Body of pancreas (tissue), 4 donors: ENCODE data around the gene HPGDS. TPM values are rescaled to one million over a fixed set of nuclear protein-coding genes. Genes with fewer than 3 reads are reported as not detected.

Experiments
- ATAC-seq: fragments of 150-250 bp; one replicate; pipeline ENCODE4 v1.9.1; 2016
- DNase-seq, 4 donors: peaks; one replicate each; pipeline ENCODE4 v3.0.0-alpha.2; 2019
- H3K27ac ChIP-seq, 4 donors: fragments of 200-600 bp; sonication (generic); 1 replicate in 3 of 4; 2 replicates in 1 of 4; pipeline versions ENCODE4 v1.5.1 to v1.6.1; 2016 to 2019; ENCODE audit warnings: mild to moderate bottlenecking in 1 of 4, mixed read lengths in 1 of 4, moderate library complexity in 1 of 4
- H3K27me3 ChIP-seq, 2 donors: fragments of 200-600 bp; sonication (generic); one replicate each; pipeline ENCODE4 v1.6.0; 2016; ENCODE audit warnings: mild to moderate bottlenecking in 1 of 2
- H3K36me3 ChIP-seq, 2 donors: fragments of 200-600 bp; sonication (generic); replicated peaks in 1 of 2; 2 replicates each; pipeline ENCODE4 v1.5.1; 2016; ENCODE audit warnings: low read depth in 2 of 2; ENCODE audit not compliant: insufficient read depth in 1 of 2
- H3K4me1 ChIP-seq: fragments of 200-600 bp; sonication (generic); one replicate; pipeline ENCODE4 v1.6.0; 2016
- H3K4me3 ChIP-seq, 2 donors: fragments of 200-600 bp; sonication (generic); 1 replicate in 1 of 2; 2 replicates in 1 of 2; pipeline ENCODE4 v1.5.1; 2016 to 2019
- H3K9me3 ChIP-seq, 3 donors: fragments of 200-600 bp; sonication (generic); 1 replicate in 2 of 3; 2 replicates in 1 of 3; pipeline ENCODE4 v1.5.1; 2016
- POLR2A ChIP-seq, 3 donors: fragments of 450-650 bp; IDR thresholded peaks; one replicate each; pipeline ENCODE4 v1.6.1; 2016; ENCODE audit warnings: antibody characterized with exemption in 3 of 3, mild to moderate bottlenecking in 2 of 3
- WGBS, 2 donors: methylation state at CpG; one replicate each; pipeline ENCODE4 v1.1.5; 2017; 5-methylcytosine and 5-hydroxymethylcytosine counted together
- intact Hi-C: fragments of 100-400 bp; cut with DNase I; formaldehyde crosslinking; loops from one replicate; pipeline ENCODE4 v1.15.1; 2023
- total RNA-seq, 2 donors: library from RNA; depleted of rRNA; stranded (reverse); fragments of >200 nt; gene quantifications; one replicate each; pipeline ENCODE4 v1.1.0, GENCODE V29; 2016
- TF ChIP-seq, protein P1 (sequence below), 7 experiments: fragments of 450-650 bp in 4 of 7; fragments of 200-600 bp in 3 of 7; sonication (generic) in 3 of 7; IDR thresholded peaks; one replicate each; pipeline ENCODE4 v1.5.1; 2016 to 2019; ENCODE audit warnings: antibody characterized with exemption in 7 of 7

The HPGDS gene
- total RNA-seq, 2 donors from 2014 or later, result 1.8 to 3.6 TPM

GRCh38 chr4:94372228-94372978, 29.8 kb upstream of the HPGDS start:
- DNase-seq (no peak), ATAC-seq (no peak)
- H3K4me3 ChIP-seq, result no peak overlapping the region
- no peaks in the 10 kb centered on the region for H3K9me3 ChIP-seq
- no peaks in the 10 kb centered on the region for H3K27me3 ChIP-seq
- 61 to 66% methylated on average over 4 of the region's 4 CpGs for WGBS, 2 donors
- intact Hi-C loops, result no loop called here
- TF ChIP-seq POLR2A (IDR thresholded peaks at IDR 0.05), result no peak
- TF ChIP-seq, protein P1, sequence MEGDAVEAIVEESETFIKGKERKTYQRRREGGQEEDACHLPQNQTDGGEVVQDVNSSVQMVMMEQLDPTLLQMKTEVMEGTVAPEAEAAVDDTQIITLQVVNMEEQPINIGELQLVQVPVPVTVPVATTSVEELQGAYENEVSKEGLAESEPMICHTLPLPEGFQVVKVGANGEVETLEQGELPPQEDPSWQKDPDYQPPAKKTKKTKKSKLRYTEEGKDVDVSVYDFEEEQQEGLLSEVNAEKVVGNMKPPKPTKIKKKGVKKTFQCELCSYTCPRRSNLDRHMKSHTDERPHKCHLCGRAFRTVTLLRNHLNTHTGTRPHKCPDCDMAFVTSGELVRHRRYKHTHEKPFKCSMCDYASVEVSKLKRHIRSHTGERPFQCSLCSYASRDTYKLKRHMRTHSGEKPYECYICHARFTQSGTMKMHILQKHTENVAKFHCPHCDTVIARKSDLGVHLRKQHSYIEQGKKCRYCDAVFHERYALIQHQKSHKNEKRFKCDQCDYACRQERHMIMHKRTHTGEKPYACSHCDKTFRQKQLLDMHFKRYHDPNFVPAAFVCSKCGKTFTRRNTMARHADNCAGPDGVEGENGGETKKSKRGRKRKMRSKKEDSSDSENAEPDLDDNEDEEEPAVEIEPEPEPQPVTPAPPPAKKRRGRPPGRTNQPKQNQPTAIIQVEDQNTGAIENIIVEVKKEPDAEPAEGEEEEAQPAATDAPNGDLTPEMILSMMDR (IDR thresholded peaks at IDR 0.05), result no peak
- H3K4me1 ChIP-seq, result no peaks in the 10 kb centered on the region
- no peaks in the 10 kb centered on the region for H3K36me3 ChIP-seq
- H3K27ac ChIP-seq, result no peak overlapping the region

- Histone ChIP-seq H3K36me3 (no peaks in the 10 kb centered on the region), H3K27me3 (no peaks in the 10 kb centered on the region), H3K9me3 (no peaks in the 10 kb centered on the region), H3K27ac (no peak overlapping the region), H3K4me3 (no peak overlapping the region), H3K4me1 (no peaks in the 10 kb centered on the region)
- DNase-seq (no peak), ATAC-seq (no peak)
- intact Hi-C loops, result no loop called here
- TF ChIP-seq, protein P1 (IDR thresholded peaks at IDR 0.05), result no peak
- no peak for TF ChIP-seq POLR2A (IDR thresholded peaks at IDR 0.05)
Measured at GRCh38 chr4:94371290-94371689, 28.7 kb upstream of the HPGDS start.

DNA sequence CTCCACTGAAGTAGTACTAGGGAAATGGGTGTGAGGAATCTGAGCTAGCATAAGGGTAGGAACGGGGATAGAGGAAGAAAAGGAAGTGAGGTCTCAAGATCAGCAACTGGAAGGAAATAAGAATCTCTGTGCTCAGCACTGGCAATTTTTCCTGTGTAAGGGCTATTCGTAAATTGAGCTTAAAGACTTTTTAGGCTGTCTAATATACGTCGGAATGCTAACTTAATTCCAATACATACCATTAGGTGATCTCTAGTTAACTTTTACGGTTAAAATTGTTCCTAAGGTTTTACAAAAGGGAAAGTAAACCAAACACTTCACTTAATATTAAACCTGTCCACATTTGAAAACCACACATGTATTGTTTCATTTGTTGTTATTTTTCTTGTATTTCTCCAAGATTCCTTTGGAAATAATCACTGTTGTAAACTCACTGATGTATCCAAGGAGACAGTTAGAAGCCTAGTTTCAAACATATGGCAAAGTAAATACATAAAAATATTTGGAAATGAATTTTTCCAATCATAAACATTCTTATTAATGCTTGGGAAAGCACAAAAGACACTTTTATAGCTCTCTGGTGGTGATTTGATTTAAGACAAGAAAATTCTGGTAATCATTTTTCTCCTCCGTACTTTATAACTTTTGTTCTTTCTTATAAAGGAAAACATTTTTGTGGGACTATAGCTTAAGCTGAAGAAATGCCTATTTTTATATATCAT, 28.1 kb upstream of the HPGDS start:
- Histone ChIP-seq H3K36me3 (no peaks in the 10 kb centered on the region), H3K27me3 (no peaks in the 10 kb centered on the region), H3K4me1 (no peaks in the 10 kb centered on the region), H3K9me3 (no peaks in the 10 kb centered on the region), H3K27ac (no peak overlapping the region), H3K4me3 (no peak overlapping the region)
- intact Hi-C loops, result no loop called here
- no peak for DNase-seq
- WGBS, 2 donors, result 79 to 82% methylated on average over 6 of the region's 6 CpGs
- no peak for ATAC-seq
- TF ChIP-seq, protein P1 (IDR thresholded peaks at IDR 0.05), result no peak
- TF ChIP-seq POLR2A (IDR thresholded peaks at IDR 0.05), result no peak

GRCh38 chr4:94369046-94369445, 26.4 kb upstream of the HPGDS start:
- ATAC-seq (no peak), DNase-seq (no peak)
- 86 to 94% methylated on average over 2 of the region's 2 CpGs for WGBS, 2 donors
- Histone ChIP-seq H3K9me3 (no peaks in the 10 kb centered on the region), H3K27me3 (no peaks in the 10 kb centered on the region), H3K27ac (no peak overlapping the region), H3K4me1 (no peaks in the 10 kb centered on the region), H3K4me3 (no peak overlapping the region), H3K36me3 (no peaks in the 10 kb centered on the region)
- intact Hi-C loops, result no loop called here
- TF ChIP-seq POLR2A (IDR thresholded peaks at IDR 0.05), result no peak
- TF ChIP-seq, protein P1 (IDR thresholded peaks at IDR 0.05), result no peak
